NCI-H226 (cell line): ENCODE measurements around the gene TTYH2.

Experiments used
- DNase-seq: peaks from one replicate; pipeline ENCODE4 v3.0.0-alpha.2; 2015

The TTYH2 gene

DNA sequence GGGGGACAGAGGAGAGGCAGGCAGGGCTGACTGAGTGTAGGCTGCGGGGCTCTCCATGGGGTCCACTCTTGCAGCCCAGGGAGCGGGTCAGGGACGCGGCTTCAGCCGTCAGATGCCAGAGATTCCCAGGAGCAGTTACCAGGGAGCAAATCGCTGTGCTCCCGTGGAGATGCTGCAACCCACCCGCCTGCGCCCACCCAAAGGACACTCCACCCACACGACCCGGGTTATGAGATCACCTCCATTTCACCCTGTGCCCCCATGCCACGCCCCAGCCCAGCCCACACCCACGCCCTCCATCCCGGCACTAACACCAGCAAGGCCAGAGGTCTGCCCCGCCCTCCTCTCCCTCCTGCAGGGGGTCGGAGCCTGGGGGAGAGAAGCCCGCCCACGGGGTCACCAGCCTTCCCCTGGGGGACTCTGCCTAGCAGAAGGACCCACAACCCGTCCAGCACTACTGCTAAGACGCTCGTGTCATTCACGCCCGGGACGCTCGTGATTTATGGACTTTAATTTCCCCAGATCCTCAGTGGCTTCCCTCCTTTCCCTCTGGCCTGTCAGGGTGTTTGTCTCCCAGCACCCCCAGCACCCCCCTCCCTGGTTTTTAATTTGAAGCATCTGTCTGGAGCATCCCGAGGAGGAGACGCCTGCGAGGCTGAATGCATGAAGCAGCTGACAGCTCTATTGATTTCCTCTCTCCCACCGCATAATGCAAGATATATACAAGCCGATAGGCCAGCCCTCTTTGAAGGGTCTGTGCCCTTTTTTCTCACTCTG, 16.6 kb upstream of the TTYH2 start:
- DNase-seq = no peak

DNA sequence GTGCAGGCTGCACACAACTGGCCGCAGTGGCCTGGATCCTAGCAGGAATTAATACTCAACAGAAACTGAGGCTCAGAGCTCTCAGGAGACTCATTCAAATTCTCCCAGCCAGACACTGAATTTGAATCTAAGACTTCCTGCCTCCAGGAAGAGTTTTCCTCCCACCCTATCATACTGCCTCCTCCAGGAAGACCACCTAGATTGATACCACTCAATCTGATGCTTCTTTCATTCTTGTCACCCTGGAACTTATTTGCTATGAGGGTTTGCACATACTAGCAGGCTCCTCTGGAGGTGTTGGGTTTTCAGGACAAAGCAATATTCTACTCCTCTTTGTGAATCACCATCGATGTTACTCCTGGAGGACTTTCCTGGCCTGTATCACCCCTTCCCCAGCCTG, 15.6 kb upstream of the TTYH2 start:
- no peak for DNase-seq

DNA sequence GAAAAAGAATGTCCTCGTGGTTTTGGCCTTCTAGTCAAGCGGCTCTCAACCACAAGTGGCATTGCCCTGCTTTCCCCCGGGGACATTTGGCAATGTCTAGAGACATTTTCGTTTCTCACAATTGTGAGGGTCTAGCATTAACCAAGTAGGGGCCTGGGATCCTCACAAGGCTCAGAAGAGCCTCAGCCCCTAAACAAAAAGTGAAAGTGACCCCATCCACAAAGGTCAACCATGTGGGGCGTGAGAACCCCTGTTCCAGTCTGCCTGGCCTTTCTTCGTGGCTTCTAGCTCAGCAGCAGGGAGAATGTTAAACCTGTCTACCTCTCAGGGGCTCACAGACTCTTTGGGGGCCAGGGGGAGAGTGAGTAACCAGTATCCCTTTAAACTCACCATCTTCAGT, 14.7 kb upstream of the TTYH2 start:
- no peak for DNase-seq

DNA sequence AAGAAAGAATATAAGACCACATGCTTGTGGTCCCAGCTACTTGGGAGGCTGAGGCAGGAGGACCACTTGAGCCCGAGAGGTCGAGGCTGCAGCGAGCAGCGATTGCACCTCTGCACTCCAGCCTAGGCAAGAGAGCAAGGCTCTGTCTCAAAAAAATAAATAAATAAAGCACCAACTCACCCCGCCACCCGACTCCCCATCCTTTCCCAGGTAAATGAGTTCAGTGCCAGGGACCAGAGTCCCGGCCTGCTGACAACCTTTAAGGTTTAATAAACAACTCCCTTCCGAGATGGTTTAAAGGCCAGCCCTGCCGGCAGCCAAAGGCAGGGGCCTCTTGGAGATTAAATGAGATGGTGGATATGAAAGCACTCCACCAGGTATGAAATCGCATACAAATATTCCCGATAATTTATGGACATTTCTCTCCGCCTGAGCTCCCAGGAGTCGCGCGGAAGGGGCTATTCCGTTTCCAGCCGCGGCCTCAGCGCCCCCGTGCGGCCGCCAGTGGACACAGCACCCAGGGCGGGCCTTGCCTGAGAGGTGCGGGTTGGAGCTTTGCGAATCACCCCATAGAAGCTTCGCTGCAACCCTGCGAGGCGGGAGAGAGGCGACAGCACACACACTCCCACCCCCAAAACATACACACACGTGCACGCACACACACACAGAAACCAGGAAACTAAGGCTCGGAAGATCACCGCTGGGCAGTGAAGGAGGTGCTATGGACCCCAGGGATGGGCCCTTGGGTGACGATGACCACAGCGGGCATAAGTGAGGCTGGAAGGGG, 13.9 kb upstream of the TTYH2 start:
- DNase-seq = peak; percentile 45

DNA sequence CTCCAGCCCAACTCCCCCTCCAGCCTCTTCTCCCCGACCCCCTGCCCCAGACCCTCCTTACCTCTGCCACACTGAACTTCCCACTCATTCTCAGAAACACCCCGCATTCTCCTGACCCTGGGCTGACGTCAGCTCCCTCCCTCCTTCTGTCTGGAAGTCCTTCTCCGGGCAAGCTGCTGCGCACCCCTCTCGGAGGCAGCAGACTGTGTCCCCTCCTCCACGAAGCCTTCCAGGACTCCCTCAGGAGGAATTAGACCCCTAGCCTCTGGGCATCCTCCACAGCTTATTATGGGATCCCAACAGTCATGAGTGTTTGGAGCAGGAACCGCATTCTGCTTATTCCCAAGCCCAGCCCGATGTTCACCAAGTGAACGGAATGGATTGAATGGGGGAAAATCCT, 13.3 kb upstream of the TTYH2 start:
- no peak for DNase-seq

DNA sequence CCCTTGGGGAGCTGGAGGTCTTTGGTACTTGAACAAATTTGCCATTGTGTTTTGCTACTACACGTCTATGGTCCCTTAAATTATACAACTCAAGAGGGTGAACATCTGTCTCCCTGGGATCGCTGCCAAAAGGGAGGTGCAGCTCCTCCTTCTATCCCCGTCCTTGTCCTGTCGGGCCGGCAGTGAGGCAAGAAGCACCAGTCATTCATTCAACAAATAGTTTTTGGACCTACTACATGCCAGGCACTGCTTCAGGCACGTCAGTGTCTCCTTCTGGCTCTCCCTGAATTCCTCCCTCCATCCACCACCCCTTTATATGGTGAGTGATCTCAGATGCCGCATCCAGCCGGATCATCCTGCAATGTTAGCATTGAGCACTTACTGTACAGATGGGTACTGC, 12.1 kb upstream of the TTYH2 start:
- no peak for DNase-seq

DNA sequence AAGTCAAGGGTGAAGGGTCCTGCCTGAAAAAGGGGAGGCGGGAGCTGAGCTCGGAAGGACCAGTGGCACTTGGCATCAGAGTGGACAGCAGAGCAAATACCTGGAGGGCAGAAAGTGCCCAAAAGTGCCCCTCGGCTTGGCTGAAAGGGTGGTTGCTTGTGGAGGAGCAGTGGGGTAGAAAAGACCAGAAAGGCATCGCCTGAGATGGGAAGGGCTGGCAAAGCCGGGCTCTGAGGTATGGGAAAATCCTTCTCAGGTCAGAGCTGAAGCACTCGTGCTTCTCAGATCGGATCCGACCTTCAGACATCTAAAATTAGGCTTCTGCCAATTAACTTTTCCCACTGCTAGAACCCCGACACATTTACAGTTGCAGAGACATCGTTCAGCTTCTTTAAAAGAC, 11.4 kb upstream of the TTYH2 start:
- no peak for DNase-seq

DNA sequence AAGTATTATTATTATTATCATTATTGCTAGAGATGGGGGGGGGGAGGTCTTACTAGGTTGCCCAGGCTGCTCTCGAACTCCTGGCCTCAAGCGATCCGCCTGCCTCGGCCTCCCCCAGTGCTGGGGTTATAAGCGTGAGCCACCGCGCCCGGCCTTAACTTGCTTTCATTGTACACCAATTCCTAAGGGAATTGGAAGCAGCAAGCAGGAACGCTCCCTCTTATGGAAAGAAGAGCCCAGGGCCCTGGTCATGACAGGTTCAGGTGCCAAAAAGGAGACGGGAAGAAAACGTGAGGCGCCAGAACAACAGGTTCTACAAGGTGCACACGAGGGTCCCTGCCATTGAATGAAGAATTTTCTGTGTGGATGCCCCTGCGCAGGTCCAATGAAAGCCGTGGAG, 10.4 kb upstream of the TTYH2 start:
- no peak for DNase-seq

DNA sequence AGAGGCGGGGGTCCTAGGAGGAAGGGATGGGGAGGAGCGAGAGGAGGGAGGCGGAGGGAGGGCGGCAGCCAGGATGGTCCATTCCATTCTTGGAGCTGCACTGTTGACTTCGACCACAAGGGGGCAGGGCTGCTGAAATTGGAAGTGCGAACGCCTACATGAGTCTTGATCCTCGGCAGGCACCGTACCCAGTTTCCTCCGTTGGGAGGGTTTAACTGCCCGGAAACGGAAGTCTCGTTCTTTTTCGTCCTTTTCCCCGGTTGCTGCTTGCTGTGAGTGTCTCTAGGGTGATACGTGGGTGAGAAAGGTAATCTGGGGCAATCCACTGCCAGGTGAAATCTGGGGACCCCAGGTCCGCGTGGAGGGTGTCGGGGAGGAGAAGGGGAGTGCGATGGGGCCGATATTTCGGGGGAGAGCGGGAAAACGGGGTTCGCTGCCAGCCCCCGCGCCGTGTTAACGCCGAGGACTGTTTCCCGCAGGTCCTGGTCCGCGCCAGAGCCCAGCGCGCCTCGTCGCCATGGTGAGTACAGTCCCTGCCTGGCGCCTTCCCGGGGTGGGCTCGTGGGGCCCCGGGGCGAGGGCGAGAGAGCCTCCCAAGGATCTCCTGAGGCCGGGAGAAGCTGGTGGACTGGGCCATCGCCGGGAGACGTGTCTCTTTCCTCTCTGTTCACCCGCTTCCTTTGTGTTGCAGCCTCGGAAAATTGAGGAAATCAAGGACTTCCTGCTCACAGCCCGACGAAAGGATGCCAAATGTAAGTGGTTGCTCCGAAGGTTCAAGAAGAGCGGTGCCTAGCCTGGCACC, 9.7 kb upstream of the TTYH2 start, which contains the start of gene RPL38:
RPL38 (plus strand) TSS at position 240 of the 802 bp plus-strand sequence; CDS start at position 518, 278 bp downstream.
- DNase-seq = peak; percentile 91

DNA sequence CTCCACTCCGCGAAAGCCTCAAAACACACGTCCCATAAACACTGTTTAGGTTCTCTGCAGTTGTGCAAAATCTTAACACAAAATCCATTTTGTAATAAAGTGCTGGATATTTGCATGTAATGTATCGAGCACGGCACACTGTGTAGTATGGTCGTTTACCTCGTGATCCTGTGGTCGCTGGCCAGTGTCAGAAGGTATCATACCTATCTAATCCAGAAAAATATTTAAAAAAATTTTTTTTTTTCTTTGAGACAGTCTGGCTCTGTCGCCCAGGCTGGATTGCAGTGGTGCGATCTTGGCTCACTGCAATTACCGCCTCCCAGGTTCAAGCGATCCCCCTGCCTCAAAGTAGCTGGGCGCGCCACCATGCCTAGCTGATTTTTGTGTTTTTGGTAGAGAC, 8.9 kb upstream of the TTYH2 start:
- DNase-seq = no peak

DNA sequence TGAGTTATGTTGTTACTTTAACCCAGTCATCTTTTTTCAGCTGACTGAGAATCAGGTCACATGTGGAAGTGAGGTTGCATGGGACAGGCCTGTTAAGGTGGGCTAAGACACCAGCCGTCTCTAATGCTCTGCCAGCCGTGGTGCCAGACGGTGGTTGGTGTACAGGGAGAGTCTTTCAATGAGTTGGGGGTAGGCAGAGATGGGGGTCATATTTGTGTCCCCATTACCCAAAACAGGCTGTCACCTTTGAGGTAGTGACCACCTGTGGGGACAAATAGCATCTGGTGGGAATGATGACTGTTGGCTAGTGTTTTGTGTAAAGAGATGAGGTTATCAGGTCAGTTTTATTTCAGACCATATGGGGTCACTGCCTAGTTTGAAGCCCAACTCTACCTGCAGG, 8.1 kb upstream of the TTYH2 start:
- DNase-seq = no peak

DNA sequence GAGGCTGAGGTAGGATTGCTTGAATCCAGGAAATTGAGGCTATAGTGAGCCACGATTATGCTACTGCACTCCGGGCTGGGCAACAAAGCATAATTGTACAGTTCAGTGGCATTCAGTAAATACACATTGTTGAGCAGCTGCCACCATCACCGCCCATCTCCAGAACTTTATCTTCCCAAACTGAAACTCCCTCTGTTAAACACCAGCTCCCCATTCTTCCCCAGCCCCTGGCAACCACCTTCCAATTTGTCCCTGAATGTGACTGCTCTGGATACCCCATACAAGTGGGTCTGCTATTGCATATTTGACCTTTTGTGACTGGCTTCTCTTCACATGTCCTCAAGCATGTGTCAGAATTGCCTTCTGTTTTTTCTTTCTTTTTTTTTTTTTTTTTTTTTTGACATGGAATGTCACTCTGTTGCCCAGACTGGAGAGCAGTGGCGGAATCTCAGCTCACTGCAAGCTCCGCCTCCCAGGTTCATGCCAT, 7.0 kb upstream of the TTYH2 start:
- DNase-seq = no peak

DNA sequence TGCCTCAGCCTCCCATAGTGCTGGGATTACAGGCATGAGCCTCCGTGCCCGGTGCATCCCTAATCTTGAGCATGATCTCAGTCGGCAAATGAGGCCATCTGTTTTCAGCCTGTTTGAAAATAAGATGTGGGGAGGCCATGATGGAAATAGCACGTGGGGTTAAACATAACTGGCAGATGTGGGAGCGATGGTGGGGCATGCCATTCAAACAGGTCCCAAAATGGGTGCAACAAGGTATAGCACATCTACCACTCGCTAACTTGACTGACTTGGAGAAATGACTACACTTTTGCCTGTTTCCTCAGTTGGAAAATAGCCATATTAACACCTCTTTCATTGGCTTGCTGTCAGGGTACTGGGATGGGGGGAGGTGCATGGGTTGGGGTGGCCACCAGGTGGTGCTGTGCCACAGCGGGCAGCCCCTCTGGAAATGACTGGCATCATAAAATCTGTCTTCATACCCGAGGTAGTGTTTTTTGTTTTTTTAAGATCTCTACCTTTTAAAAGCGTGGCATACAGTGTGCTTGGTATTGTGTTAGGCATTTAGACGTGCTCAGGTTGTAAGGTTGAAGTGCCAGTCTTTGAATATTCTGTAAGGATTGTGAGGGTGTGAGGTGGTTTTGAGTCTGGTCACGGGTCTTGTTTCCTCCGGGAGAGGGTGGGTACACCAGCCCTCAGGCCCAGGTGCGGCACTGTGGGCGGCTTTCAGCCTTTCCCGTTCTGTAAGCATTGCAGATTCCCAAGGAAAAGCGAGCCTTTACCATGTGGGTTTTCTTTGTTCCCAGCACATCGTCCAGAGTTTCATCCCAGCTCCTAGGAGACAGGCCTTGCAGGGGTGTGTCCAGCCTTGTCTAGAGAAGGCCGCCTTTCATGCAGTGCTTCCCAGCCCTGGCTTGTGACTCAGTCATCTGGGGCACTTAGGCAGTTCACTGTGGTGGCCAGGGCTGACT, 2.9 kb upstream of the TTYH2 start:
- DNase-seq = peak; percentile 32

DNA sequence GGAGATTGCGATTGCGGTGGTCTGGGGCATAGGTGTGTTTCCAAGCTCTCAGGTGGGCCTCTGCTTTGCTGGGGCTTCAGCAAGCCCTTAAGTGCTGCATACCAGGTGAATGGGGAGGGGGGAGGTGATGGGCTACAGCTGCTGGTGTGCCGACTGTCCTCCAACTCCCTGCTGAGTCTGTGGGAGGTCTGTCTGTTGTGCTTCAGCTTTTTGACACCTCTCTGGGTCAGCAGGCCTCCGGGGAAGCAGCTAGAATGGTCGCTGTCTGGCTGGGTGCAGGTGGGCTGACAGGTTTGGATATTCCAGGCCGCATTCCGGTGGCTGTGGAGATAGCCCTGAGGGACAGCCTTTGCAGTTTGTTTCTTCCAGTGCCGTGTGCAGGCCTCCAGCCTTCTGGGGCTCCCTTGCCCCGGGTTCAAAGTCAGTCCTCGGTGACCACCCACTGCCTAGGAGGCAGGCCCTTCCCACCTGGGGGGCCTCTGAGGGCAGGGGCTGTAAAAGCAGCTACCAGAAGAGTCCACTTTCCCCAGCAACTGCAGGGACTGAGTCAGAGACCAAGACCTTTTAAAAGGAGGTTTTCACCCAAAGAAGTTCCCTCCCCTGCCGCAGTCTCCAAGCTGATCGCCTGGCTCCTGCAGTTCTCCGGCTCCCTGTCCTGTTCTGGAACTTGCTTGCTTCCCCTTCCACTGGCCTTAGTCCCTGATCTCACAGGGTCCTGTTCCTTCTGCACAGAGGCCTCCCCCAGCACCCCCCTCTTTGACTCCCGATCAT, 2.0 kb upstream of the TTYH2 start:
- DNase-seq = no peak

DNA sequence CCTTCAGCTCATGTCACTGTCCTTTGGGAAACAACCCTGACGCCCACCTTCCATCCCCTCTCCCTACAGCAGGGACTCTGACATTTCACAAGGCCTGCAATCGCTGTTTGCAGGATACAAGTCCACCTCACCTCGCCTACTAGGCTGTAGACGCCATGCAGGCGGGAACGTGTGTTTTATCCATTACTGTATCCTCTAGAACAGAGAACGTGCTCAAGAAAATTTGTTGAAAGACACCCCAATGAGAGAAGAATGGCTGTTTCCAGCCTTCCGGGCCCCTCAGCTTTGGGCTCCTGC, 1.5 kb upstream of the TTYH2 start:
- no peak for DNase-seq

DNA sequence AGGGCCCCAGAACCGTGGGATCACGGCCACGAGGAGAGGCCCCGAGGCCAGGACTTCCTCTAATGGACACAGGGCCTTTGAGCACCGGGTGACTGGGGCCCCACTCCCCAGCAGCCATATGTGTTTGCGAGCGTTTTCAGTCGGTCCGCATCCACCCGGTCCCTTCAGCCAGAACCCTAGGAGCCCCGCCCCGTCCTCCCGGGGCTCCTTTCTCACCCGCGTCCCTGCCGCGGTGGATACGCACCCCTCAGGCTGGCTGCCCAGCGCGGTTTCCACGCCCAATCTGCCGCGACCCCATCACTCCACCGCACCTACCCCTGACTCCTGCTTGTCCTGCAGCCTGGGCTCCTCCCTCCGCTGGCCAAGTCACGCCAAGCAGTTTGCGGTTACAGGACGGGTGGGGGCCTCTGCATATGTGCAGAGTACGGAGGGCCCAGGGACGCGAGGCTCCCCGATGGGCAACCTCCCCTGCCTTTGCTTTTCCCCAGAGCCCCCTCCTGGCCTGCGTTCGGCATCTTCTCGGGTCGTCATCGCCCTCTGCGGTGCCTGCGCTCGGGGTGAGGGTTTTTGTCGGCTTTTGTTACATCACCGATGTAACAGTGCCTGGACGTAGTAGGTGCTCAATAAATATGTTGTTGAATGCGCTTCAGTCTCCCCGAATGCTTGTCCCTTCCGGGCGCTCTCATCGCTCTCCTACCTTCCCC, 1.0 kb upstream of the TTYH2 start:
- DNase-seq = no peak

DNA sequence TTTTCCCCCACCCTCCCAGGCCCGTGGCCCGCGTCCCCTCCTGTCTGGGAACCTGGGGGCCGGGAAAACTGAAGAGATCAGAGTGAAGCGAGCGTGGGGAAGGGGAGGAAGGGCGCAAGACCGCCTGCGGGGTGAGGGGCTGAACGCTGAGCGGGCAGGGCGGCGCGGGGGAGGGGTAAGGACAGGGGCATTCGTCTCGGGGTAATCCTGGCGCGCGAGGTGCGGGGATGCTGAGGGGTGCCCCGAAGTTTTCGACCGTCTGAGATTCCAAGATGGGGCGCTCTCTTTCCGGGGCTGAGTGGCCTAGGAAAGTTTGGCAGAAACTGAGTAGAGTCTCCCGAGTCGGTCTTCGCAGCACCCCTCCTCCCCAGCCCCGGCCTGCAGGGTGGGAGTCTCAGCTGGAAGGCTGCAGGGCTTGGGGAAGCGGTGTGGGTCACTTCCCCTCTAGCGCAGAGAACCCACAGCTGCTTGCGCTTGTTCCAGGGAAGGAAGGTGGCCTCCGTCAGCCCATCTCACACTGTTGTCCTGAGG, 555 bp downstream of the TTYH2 start:
- no peak for DNase-seq

DNA sequence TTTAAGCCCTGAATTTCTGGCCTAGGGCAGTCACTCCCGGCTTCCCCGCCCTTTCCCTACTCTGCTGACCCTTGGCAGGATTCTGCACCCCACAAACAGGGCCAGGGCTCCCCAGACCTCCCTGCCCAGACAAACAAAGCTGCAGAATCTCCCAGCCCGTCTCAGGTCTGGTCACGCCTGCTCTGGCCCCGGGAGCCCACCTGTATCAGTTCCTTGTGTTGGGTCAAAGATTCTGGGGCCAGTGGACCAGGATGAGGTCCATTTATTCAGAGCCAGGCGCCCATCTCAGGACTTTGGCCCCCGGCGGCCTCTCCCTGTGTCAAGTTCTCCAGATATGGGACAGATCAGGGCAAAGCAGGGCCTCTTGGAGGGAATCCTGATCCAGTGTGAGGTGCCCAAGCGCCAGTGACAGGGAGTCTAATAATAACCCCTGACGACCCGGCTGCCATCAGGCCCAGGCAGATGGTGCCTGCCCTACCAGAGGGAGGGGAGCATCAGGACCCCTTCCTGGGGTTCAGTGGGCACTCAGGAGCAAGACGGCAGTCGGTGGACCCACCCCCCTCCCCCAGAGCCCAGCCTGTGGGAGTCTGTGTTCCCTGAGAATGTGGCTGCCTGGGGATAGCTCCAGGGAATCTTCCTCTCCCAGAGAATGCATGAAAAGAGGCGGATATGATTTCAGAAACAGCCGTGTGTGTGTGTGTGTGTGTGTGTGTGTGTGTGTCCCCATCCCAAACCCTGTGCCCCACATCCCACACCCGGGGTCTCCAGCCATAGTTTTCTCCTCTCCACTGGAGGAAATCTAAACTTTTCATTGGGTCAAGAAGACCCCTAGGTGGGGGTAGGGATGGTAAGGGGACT, 1.3 kb downstream of the TTYH2 start:
- no peak for DNase-seq

DNA sequence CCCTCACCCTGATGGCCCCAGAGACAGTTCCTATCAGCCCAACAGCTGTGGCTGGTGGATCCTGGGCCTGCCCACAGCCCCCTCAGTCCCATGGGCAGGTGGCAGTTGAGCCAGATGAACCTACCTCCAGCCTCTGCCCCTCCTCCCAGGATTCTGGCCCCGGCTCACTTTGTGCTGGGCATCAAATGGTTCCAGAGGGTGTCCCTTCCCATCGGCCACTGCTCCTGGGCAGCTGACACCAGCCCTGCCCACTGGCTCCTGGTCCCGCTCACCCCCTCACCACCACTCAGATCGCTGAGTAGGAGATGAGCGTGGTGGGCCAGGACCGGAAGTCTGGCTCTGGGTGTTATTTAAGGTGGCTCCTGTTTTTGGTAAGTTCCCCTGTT, 2.0 kb downstream of the TTYH2 start:
- DNase-seq = no peak

DNA sequence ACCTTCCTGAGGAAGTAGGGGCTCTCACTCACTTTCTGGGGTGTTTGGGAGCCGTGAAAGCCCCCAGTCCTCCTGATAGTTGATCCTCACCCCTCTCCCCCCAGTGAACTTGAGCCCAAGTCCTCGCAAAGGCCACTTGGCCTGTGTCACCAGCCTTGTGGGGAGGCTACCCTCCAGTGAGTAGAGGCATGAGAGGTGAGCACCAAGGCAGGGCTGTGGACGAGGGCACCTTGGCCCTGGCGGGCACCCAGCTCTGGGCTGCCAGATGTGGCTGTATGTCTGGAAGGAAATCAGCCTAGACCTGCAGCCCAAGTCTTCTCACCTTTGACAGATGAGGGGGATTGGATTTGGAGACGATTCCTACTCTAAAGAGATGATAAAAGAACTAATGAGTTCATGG, 3.1 kb downstream of the TTYH2 start:
- no peak for DNase-seq
